GM18517 (cell line): ENCODE measurements around the gene MSANTD7.
"Not testable (repeated sequence)": the region's sequence is repeated elsewhere in the genome, so short reads cannot be mapped to it uniquely, and the experiment has no call there.

ENCODE experiments used
- ATAC-seq: cut with Tn5 transposase; IDR thresholded peaks from one replicate; pipeline ENCODE4 v1.9.1; 2021; ENCODE audit warnings: mild to moderate bottlenecking, moderate library complexity; ENCODE audit not compliant: unreplicated experiment

Gene MSANTD7, protein sequence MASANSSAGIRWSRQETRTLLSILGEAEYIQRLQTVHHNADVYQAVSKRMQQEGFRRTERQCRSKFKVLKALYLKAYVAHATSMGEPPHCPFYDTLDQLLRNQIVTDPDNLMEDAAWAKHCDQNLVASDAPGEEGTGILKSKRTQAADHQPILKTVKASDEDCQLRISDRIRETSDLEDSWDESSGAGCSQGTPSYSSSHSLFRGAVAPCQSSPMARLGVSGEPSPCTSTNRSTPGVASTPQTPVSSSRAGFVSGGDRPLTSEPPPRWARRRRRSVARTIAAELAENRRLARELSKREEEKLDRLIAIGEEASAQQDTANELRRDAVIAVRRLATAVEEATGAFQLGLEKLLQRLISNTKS

DNA sequence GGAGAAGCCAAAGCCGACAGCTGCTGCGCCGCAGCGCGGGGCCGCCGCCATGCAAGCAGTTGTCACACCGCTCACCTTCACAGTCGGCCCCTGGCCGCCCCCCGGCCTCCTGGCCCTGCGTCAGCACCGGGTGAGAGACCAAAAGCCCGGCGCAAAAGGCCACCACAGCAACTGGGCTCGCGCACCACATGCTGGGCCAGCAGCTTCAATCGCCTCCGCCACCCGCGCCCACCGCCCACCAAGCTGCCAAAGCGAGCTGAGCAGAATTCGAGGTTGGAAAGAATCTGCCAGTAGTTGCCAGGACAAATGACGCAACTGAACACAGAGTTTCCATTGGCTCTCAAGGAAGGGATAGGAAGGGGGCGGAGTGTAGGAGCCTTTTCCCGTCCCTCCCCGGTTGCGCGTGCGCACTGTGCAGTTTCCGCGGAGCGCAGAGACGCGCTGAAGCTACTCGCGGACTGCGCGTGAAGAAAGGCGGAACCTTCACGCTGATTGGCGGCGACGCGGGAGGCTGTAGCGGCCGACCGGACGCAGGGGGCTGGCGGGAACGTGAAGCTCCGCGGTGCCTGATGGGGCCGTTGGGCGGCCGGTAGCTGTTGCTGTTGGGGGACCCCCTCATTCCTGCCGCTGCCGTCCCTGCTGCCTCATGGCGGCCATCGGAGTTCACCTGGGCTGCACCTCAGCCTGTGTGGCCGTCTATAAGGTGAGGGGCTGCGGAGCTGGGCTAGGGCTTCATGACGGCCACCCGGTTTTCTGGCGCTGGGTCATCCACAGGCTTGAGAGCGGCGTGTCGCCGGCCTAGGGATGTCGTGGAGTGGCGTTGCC lies at the start of gene MSANTD7, which contains the start of the genes CDNF and HSPA14:
Gene MSANTD7 (plus strand): TSS at position 550 of the 825 bp plus-strand sequence. CDS start 3,979 bp downstream, outside the sequence.
Gene CDNF (minus strand): TSS at position 281 of the 825 bp plus-strand sequence. CDS start 91 bp downstream, at position 190.
Gene HSPA14 (plus strand): TSS at position 550 of the 825 bp plus-strand sequence. CDS start 97 bp downstream, at position 647.
- ATAC-seq, result peak; percentile 86

DNA sequence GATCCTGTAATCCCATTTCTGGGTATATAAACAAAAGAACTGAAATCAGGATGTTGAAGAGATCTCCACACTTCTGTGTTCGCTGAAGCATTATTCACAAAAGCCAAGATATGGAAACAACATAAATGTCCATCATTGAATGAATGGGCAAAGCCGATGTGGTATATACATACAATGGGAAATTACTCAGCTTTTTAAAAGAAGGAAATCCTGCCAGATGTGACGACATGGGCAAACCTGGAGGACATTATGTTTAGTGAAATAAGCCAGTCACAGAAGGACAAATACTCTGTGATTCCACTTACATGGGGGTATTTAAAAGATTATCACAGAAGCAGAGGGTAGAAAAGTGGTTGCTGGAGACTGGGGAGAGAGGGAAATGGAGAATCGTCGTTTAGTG lies 39.5 kb upstream of the MSANTD7 start:
- no peak for ATAC-seq

DNA sequence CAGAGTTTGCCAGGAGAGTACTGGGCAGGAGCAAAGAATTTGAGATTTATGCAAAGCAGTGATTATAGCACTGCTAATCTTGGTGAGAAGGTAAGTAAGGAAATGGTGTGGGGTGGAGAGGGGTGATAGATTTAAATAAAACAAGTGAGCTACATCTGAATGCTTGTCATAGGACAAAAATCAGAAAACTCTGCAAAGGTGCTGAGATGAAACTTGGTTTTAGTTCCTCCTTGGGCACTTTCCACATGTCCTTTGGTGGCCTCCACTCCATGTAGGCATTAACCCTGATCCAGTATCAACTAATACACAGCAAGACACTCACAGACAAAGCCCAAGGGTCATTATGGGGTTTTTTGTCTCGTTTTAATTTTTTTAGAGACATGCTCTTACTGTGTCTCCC lies 37.7 kb upstream of the MSANTD7 start:
- no peak for ATAC-seq

DNA sequence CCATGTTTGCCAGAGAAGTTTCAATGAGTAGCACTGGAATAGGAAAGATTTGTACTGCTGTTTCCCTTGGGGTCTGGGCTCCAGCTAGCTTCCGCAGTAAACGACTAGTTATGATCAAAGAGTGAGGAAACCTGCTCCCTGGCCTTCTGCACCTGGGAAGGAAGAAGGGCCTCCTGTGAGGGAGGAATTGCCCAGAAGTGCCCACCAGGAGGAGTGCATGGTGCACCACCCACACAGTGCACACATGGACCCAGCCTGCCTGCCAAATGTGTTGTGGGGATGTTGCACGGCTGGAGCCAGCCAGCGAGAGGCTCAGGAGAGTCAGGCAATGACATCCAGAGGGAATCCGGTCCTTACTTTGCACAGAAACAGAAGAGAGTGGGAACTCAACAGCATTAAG lies 36.4 kb upstream of the MSANTD7 start:
- no peak for ATAC-seq

DNA sequence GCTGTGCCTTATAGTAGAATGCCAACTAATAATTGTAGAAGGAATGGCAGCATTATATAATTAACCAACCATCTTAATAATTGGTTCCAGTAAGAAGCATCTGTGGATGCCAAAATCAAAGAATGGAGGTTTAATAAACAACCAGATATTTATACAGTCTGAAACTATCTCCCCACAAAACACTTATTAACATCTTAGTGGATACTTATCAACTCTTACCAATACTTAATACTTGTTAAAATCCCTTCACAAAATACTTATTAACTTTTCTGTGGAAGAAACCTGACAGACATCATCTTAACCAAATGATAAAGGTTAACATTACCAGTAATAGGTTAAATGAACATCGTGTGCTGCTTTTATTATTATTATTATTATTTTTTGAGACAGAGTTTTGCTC lies 34.3 kb upstream of the MSANTD7 start:
- ATAC-seq, result no peak

DNA sequence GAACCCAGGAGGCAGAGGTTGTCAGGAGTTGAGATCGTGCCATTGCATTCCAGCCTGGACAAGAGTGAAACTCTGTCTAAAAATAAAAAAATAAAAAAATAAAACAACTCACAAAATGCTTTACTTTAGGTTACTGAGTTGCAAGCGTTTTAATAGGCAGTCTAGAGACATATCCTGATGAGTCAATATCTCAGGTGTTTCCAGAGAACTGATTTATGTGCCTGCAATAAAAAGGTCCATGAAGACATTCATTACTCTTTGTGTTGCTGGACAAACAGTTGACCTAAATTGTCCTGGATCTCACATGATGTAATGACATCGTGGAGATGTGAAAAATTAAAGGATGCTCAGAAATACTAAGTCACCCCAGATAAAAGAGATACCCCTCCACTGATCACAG lies 31.8 kb upstream of the MSANTD7 start:
- ATAC-seq, result no peak

DNA sequence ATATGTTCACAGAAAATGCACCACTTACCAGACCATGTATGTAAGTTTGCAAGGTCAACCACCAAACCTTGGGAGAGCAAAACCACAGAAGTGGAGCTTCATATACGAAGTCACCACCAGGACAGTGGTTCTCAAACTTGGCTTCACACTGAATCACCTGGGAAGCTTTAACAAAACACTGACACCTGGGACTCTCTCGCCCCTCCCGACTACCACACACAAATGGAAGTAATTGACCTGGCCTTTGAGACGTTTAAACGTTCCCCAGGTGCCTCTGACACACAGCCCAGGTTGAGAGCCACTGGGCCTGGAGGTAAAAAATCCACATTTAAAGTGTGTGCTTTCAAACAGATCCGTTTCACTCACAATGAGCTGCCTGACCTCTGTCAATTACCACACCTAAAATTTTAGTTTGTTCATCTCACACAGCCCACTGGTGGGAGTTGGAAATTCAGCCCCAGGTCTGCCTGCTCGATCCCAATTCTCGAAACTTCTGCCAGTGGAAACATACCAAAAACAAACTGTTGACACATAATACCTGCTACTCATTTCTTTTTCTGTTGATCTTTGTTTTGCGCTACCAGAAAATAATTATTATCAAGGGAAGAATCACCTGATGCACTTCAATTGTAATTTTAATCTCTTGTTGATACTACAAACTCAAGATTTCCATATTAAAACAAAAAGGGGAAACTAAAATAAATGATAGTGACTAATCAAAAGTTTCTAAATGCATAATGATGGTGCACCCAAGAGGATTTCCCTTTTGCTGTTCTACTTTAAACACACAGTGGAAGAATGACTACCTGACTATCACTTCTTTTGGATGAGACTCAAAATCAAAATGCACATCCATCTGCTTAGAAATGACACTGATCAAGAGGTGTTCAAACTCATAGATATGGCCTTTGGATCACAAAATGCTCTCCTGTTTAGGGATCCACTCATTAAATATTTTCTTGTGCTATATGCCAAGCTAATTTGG lies 26.8 kb upstream of the MSANTD7 start:
- ATAC-seq, result no peak

DNA sequence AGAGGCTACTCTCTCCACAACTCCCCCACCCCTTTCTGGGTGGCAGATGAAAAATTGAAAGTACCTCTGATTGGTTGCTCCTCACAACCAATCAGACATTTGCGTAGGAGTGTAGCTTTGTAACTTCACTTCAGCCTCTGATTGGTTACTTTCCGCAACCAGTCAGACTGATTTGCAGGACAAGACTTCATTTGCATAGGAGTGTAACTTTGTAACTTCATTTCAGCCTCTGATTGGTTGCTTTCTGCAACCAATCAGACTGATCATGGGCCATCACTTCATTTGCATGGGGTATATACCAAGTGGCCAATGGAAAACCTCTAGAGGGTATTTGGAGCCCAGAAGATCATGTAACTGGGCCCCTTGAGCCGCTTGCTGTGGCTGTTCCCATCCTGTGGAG lies 25.8 kb upstream of the MSANTD7 start:
- no peak for ATAC-seq

DNA sequence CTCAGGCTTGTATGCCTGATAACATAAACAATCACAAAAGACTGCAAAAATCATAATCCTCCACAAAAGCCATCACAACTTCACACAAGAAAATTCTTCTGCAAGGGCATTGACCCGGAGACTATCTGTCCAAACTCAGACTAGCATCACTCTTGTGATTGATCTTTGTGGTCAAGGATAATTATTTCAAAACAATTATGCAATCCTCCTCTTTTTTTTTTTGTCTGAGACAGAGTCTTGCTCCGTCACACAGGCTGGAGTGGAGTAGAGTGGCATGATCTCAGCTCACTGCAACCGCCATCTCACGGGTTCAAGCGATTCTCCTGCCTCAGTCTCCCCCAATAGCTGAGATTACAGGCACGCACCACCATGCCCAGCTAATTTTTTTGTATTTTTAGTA lies 22.4 kb upstream of the MSANTD7 start:
- ATAC-seq, result no peak

DNA sequence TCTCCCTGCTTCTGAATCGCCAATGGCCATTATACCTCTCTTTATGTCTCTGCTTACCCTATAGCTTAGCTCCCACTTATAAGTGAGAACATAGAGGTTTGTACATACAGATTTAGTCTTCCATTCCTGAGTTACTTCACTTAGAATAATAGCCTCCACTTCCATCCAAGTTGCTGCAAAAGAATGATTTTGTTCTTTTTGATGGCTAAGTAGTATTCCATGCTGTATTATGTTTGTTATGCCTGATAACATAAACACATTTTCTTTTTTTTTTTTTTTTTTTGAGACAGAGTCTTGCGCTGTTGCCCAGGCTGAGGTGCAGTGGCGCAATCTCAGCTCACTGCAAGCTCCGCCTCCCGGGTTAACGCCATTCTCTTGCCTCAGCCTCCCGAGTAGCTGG lies 21.4 kb upstream of the MSANTD7 start:
- not testable (repeated sequence) for ATAC-seq

DNA sequence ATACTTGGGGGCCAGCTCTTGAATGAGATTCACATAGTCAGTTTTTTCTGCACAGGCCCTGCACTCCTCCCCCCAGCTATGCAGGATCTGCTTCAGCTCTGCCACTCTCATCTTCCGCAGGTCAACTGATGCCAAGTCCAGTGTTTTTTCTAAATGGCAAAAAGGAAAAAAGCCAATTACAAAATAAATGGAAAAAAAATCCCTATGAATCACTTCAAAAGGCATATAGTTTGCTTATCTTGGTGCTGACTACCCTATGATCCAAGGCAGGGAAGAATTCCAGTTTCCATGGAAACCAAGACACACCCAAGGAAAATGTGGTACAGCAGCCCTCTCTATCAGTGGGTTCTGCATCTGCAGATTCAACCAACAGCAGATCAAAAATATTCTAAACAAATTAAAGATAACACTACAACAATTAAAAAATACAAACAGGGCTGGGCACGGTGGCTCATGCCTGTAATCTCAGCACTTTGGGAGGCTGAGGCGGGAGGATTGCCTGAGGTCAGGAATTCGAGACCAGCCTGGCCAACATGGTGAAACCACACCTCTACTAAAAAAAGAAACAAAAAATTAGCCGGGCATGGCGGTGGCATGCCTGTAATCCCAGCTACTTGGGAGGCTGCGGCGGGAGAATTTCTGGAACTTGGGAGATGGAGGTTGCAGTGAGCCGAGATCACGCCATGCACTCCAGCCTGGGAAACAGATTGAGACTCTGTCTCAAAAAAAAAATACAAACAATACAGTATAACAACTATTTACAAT lies 17.9 kb upstream of the MSANTD7 start:
- no peak for ATAC-seq

DNA sequence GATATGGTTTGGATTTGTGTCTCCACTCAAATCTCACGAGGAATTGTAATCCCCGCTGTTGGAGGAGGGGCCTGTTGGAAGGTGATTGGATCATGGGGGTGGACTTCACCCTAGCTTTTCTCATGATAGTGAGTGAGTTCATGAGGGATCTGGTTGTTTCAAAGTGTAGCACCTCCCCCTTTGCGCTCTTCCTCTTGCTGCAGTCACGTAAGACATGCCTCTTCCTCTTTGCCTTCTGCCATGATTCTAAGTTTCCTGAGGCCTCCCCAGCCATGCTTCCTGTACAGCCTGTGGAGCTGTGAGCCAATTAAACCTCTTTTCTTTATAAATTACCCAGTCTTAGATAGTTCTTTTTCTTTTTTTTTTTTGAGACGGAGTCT lies 17.3 kb upstream of the MSANTD7 start:
- ATAC-seq, result no peak

DNA sequence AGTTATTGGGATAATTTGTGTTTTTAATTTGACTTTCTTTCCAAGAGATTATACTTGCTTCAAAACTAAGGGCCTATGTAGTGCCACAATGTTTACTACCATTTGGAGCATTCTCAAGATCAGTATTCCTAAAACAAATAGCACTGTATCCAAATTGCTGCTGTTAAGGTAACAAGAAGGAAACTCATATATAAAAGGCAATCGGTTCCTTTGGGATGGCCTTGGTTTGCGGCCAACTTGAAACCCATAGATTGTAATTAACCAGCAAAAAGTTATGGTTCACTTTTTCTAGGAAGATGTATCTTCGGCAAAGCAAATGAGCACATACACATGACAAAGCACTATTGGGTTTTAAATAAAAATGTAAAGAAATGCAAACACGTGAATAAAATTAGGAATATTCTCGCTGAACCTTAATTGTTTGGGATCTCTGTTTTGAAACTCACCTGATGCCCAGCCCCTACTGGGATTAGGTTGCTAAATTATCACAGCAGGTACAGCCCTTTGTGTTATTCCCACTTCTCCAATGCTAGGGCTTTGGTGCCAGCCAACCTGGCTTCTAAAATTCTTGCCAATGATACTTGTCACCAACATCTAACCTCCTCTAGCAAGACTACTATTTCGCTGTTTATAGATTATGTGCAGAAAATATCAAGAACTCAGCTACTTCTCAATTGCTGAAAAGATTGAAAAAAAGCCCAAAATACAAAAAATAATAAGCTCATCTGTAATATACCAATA lies 16.3 kb upstream of the MSANTD7 start:
- ATAC-seq, result no peak

DNA sequence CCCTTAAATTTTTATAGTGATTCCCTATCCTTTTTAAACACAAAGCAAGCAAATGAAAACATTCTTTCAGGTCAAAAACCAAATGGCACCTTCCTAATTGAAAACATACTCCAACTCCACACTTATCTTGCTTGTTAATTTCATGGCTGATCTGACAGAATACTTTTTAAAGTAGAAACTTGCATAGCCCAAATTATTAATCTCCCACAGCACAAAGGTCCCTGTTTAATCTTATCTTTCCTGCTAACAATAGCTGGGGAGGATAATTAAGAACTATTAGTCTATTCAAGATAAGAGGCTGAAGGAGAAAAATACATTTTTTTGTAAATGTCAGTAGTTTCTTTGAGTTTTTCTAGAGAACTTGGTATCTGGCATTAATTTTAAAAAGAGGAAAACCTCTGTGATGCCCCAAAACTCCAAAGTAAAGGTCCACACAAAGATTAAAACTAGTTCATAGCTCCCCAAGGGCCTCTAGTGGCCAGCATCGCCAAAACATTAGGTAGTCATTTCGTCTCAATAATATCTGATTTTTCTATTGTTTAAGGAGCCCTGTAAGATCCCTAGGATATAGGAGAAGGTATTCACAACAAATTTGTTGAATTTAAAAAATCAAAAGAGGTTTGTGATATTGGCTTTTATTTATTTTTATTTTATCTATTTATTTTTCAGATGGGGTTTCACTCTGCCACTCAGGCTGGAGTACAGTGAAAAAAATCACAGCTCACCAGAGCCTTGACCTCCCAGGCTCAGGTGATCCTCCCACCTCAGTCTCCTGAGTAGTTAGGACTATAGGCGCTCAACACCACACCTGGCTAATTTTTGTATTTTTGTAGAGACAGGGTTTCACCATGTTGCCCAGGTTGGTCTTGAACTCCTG lies 15.0 kb upstream of the MSANTD7 start:
- ATAC-seq, result no peak

DNA sequence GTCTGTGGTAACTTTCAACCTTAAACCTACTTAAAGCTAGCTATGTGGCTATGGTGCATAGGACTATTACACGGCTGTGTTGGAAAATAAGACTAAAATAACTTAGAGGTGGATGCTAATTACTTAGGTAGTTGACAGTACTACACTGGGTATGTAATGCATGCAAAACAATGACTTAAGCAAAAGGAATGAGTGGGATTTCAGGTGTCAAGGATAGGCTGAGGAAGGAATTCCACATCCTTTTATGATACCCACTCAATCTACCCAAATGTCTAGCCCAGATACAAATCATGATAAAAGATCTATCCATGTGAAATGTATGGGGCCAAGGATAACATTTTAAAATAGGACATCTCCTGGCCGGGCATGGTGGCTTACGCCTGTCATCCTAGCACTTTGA lies 14.1 kb upstream of the MSANTD7 start:
- no peak for ATAC-seq

DNA sequence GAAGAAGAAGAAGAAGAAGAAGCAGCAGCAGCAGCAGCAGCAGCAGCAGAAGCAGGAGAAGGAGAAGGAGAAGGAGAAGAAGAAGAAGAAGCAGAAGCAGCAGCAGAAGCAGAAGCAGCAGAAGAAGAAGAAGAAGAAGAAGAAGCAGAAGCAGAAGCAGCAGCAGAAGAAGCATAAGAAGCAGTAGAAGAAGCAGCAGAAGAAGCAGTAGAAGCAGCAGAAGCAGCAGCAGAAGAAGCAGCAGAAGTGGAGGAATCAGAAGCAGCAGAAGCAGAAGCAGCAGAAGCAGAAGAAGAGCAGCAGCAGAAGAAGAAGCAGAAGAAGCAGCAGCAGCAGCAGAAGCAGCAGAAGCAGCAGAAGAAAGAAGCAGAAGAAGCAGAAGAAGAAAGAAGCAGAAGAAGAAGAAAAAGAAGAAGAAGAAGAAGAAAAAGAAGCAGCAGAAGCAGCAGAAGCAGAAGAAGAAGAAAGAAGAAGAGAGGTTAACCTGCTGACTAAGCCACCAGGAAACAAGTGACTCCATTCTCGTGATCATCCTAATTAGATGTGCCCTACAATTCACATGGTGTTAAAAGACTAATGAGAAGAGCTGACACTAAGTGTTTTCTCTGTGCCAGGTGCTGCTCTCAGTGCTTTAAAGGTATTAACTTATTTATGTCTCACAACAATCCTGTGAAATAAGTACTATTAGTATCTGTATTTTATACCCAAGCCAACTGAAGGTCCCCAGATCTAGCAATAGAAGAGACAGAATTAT lies 11.9 kb upstream of the MSANTD7 start:
- ATAC-seq, result no peak

DNA sequence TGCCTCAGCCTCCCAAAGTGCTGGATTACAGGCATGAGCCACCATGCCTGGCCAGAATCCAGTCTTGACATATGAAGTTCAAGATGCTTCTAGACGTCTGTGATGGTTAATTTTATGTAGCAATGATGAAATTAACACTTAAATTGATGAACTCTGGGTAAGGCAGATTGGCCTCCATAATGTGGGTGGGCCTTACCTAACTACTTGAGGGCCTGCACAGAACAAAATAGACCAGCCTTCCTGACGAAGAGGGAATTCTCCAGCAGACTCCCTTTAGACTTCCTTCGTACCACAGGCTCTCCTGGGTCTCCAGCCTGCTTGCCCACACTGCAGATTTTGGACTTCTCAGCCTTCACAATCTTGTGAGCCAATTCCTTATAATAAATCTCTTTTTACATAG lies 5.0 kb upstream of the MSANTD7 start:
- ATAC-seq, result no peak

DNA sequence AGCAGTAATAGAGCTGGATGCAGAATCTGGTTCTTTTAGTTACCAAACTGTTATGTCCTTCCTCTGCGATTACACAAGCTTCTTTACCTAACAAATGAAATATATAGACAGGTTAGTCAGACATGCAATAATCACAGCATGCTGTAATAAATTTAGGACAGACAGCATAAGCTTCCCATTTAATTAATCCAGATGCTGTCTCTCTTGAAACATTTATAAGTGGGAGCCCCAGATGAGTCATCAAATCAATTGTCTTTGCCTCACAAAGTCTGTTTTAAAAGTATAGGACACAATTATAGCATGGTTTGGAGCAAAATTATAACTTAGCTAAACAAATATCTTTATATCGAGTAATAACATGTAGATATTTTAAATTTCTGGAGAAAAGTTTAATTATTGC lies 1.9 kb upstream of the MSANTD7 start:
- ATAC-seq, result no peak
